ENCODE measurements around the gene PIK3C2G. TPM values are rescaled to one million over a fixed set of nuclear protein-coding genes. Genes with fewer than 3 reads are reported as not detected.

The PIK3C2G gene
- total RNA-seq, 3 donors from 2014 or later, result 0.23 to 0.43 (median 0.32) TPM

DNA sequence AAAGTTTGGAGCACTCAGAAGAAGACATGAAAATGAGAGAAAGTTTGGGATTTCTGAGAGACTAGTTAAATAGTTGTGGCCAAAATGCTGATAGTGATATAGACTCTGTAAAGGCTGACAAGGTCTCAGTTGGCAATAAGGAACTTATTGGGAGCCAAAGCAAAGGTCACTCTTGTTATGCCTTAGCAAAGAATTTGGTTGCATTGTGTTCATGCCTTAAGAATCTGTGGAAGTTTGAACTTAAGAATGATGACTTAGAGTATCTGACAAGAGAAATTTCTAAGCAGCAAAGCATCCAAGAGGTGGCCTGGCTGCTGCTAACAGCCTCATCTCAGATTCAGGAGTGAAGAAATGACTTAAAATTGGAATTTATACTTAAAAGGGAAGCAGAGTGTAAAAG, 113.8 kb downstream of the PIK3C2G start:
- TF ChIP-seq, protein P1, sequence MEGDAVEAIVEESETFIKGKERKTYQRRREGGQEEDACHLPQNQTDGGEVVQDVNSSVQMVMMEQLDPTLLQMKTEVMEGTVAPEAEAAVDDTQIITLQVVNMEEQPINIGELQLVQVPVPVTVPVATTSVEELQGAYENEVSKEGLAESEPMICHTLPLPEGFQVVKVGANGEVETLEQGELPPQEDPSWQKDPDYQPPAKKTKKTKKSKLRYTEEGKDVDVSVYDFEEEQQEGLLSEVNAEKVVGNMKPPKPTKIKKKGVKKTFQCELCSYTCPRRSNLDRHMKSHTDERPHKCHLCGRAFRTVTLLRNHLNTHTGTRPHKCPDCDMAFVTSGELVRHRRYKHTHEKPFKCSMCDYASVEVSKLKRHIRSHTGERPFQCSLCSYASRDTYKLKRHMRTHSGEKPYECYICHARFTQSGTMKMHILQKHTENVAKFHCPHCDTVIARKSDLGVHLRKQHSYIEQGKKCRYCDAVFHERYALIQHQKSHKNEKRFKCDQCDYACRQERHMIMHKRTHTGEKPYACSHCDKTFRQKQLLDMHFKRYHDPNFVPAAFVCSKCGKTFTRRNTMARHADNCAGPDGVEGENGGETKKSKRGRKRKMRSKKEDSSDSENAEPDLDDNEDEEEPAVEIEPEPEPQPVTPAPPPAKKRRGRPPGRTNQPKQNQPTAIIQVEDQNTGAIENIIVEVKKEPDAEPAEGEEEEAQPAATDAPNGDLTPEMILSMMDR (IDR thresholded peaks at IDR 0.05), result no peak
- no peaks in the 10 kb centered on the region for H3K4me1 ChIP-seq (ENCODE audit: low read depth)
- no peaks in the 10 kb centered on the region for H3K36me3 ChIP-seq (ENCODE audit: low read depth)
- ATAC-seq, result no peak
- intact Hi-C loops (cut with DNase I, micrococcal nuclease), result no loop called here
- no peak overlapping the region for H3K4me3 ChIP-seq
- H3K9me3 ChIP-seq, result peaks cover 2% of the 10 kb centered on the region
- DNase-seq, result no peak

DNA sequence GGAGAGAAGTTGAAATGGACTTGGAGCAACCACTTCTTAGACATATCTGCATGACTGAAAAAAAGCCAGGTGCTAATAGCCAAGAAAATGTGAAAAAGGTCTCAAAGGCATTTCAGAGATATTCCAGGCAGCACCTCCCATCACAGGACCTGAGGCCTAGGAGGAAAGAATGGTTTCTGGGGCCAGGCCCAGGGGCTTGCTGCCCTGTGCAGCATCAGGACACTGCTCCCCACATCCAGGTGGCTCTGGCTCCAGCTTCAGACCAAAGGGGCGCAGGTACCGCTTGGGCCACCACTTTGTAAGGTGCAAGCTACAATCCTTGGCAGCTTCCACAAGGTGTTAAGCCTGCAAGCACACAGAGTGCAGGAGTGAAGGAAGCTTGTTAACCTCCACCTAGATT, 114.3 kb downstream of the PIK3C2G start:
- ATAC-seq (no peak), DNase-seq (no peak)
- H3K36me3 ChIP-seq (ENCODE audit: low read depth), result no peaks in the 10 kb centered on the region
- H3K9me3 ChIP-seq, result peaks cover 2% of the 10 kb centered on the region
- TF ChIP-seq, protein P1 (IDR thresholded peaks at IDR 0.05), result no peak
- no peaks in the 10 kb centered on the region for H3K4me1 ChIP-seq (ENCODE audit: low read depth)
- no peak overlapping the region for H3K4me3 ChIP-seq
- intact Hi-C loops (cut with DNase I, micrococcal nuclease), result no loop called here

DNA sequence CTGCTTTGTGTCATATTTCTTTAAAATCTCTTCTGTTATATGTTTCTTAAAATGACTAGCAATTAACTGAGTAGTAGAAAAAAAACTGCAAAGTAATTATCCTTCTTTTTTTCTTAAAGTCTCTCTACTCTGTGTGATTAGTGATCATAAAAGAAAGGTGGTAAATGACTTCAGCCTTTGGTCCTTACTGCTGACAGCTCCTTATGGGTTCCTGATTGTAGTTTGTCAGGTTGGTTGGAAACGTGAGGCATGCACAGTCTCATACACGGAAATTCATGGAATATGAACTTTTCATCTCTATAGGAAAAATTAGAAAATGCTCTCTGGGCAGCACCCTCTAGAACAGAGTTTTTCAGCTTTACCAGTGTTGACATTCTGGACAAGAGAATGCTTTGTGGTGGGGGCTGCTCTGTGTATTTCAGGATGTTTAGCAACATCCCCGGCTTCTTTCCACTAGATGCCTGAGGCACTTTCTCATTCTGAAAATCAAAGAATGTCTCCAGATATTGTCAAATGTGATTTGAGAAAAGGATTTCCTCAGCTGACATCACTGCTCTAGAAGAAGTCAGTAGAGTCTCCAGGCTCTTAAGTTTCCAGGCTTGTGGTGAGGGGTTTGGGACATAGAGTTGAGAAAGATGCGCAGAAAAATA, 121.0 kb downstream of the PIK3C2G start:
- ATAC-seq (peak; percentile 44), DNase-seq (peak in 1 of 3 donors; percentile 7)
- TF ChIP-seq, protein P1 (IDR thresholded peaks at IDR 0.05), result no peak
- no peak overlapping the region for H3K4me3 ChIP-seq
- H3K36me3 ChIP-seq (ENCODE audit: low read depth), result no peaks in the 10 kb centered on the region
- no peaks in the 10 kb centered on the region for H3K9me3 ChIP-seq
- intact Hi-C loops (cut with DNase I, micrococcal nuclease), result no loop called here
- no peaks in the 10 kb centered on the region for H3K4me1 ChIP-seq (ENCODE audit: low read depth)

DNA sequence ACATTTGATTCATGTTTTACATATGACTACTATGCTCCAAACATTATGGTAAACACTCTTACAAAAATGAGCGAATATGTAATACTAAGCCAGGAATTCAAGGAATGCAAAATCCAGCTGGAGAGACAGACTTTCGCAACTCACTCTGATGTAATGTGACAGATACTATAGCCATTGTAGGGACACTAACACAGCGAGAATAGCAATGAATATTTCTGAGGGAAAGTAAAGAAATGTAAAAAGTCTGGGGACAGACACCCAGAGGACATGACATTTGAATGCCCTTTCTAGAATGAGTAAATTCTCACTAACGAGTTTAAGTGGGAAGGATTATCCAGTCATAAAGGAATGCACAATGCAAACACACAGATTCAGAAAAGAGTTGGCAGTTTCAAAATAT, 121.9 kb downstream of the PIK3C2G start:
- no peak overlapping the region for H3K4me3 ChIP-seq
- H3K4me1 ChIP-seq (ENCODE audit: low read depth), result no peaks in the 10 kb centered on the region
- H3K36me3 ChIP-seq (ENCODE audit: low read depth), result no peaks in the 10 kb centered on the region
- TF ChIP-seq, protein P1 (IDR thresholded peaks at IDR 0.05), result no peak
- H3K9me3 ChIP-seq, result no peaks in the 10 kb centered on the region
- DNase-seq (no peak), ATAC-seq (no peak)
- intact Hi-C loops (cut with DNase I, micrococcal nuclease), result no loop called here

DNA sequence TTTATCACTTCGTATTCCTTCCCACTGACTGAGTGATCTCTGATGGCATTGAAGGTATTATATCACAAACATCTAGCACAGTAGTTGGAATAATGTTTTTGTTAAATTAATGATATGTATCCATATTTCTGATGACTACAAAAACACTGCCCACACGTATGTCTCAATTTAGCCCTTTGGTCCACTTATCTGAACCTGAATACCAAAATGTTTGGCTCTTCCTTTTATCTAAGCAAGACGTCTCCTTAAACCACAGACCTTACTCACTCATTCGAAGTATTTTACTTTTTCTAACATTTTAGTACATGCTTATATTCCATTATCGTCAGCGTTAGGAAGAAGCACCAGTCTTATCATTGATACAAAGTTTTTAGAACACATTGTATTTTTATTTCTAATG, 126.4 kb downstream of the PIK3C2G start:
- Histone ChIP-seq H3K36me3 (ENCODE audit: low read depth) (no peaks in the 10 kb centered on the region), H3K4me1 (ENCODE audit: low read depth) (no peaks in the 10 kb centered on the region), H3K4me3 (no peak overlapping the region), H3K9me3 (no peaks in the 10 kb centered on the region)
- TF ChIP-seq, protein P1 (IDR thresholded peaks at IDR 0.05), result no peak
- intact Hi-C loops (cut with DNase I, micrococcal nuclease), result no loop called here
- ATAC-seq (no peak), DNase-seq (no peak)

DNA sequence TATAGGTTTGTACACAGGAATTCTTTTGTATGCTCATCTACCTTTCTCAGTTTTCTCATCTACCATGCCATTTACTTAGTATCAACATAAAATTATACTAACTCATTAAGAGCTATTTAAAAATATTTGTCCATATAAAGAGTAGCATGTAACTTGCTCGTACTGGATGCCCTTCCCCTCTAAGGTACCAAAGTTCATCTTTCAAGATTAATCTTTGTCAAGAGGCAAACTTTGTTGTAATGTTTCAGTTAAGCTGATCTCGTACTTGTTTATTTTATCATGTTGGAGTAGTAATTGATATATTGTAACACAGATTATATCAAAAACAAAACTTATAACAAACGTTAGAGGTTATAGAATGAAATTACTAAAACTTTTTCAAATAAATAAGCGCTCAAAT, 128.5 kb downstream of the PIK3C2G start:
- DNase-seq (no peak), ATAC-seq (no peak)
- Histone ChIP-seq H3K4me3 (no peak overlapping the region), H3K4me1 (ENCODE audit: low read depth) (no peaks in the 10 kb centered on the region), H3K36me3 (ENCODE audit: low read depth) (no peaks in the 10 kb centered on the region), H3K9me3 (no peaks in the 10 kb centered on the region)
- TF ChIP-seq, protein P1 (IDR thresholded peaks at IDR 0.05), result no peak
- intact Hi-C loops (cut with DNase I, micrococcal nuclease), result no loop called here

Measured in mucosa of descending colon (tissue), 3 donors.